Trophoblast cell (in vitro differentiated cells and primary cell): ENCODE data around the gene ARIH1.
A peak's percentile ranks its signal among the peaks of the same experiment; 100 is the strongest.

Source experiments
- DNase-seq, 2 donors: peaks; one replicate each; pipeline ENCODE4 v3.0.0-alpha.2; 2016
- H2AFZ ChIP-seq: 2 replicates; pipeline ENCODE4 v1.6.1; 2013; ENCODE audit warnings: low read length, moderate library complexity, mild to moderate bottlenecking; ENCODE audit not compliant: insufficient read depth, poor library complexity
- H2AK5ac ChIP-seq: 2 replicates; pipeline ENCODE4 v1.6.1; 2013; ENCODE audit warnings: mild to moderate bottlenecking, low read length
- H2BK120ac ChIP-seq: 2 replicates; pipeline ENCODE4 v1.6.1; 2013; ENCODE audit warnings: low read length, mild to moderate bottlenecking, moderate library complexity; ENCODE audit not compliant: insufficient read depth, poor library complexity
- H2BK12ac ChIP-seq: 2 replicates; pipeline ENCODE4 v1.6.1; 2013; ENCODE audit warnings: mild to moderate bottlenecking, low read length, moderate library complexity
- H2BK5ac ChIP-seq: 2 replicates; pipeline ENCODE4 v1.6.1; 2013; ENCODE audit warnings: low read length, low read depth, moderate library complexity, mild to moderate bottlenecking; ENCODE audit not compliant: poor library complexity
- H3K14ac ChIP-seq: 2 replicates; pipeline ENCODE4 v1.6.1; 2013; ENCODE audit warnings: mild to moderate bottlenecking, low read length
- H3K18ac ChIP-seq: 2 replicates; pipeline ENCODE4 v1.6.1; 2013; ENCODE audit warnings: mild to moderate bottlenecking, low read length
- H3K23ac ChIP-seq: 2 replicates; pipeline ENCODE4 v1.6.1; 2013; ENCODE audit warnings: low read length
- H3K27ac ChIP-seq: 2 replicates; pipeline ENCODE4 v1.5.1; 2013; ENCODE audit warnings: low read depth, mild to moderate bottlenecking, inconsistent platforms, low read length, moderate library complexity
- H3K27me3 ChIP-seq: 2 replicates; pipeline ENCODE4 v1.6.1; 2013; ENCODE audit warnings: inconsistent platforms, mild to moderate bottlenecking, low read length, moderate library complexity; ENCODE audit not compliant: insufficient read depth
- H3K36me3 ChIP-seq, 2 experiments: 1 replicate in 1 of 2; 2 replicates in 1 of 2; pipeline ENCODE4 v1.6.1; 2013; ENCODE audit warnings: low read length in 2 of 2, mild to moderate bottlenecking in 2 of 2, moderate library complexity in 1 of 2; ENCODE audit not compliant: insufficient read depth in 2 of 2, control insufficient read depth in 1 of 2
- H3K4ac ChIP-seq: 2 replicates; pipeline ENCODE4 v1.6.1; 2013; ENCODE audit warnings: low read depth, mild to moderate bottlenecking, low read length, moderate library complexity
- H3K4me1 ChIP-seq, 2 experiments: 1 replicate in 1 of 2; 2 replicates in 1 of 2; pipeline ENCODE4 v1.6.1; 2013; ENCODE audit warnings: low read length in 2 of 2, mild to moderate bottlenecking in 2 of 2, moderate library complexity in 1 of 2; ENCODE audit not compliant: insufficient read depth in 2 of 2, control insufficient read depth in 1 of 2
- H3K4me2 ChIP-seq: 2 replicates; pipeline ENCODE4 v1.6.1; 2013; ENCODE audit warnings: inconsistent platforms, mild to moderate bottlenecking, low read length, moderate library complexity
- H3K4me3 ChIP-seq: 2 replicates; pipeline ENCODE4 v1.5.1; 2013; ENCODE audit warnings: mild to moderate bottlenecking, low read depth, low read length, inconsistent platforms
- H3K79me1 ChIP-seq: one replicate; pipeline ENCODE4 v1.6.1; 2013; ENCODE audit warnings: low read length
- H3K79me2 ChIP-seq: 2 replicates; pipeline ENCODE4 v1.6.1; 2013; ENCODE audit warnings: low read length, mild to moderate bottlenecking; ENCODE audit not compliant: control insufficient read depth, insufficient read depth, poor library complexity
- H3K9ac ChIP-seq: 2 replicates; pipeline ENCODE4 v1.6.1; 2013; ENCODE audit warnings: mild to moderate bottlenecking, low read length
- H3K9me3 ChIP-seq: 2 replicates; pipeline ENCODE4 v1.6.1; 2013; ENCODE audit warnings: low read depth, mild to moderate bottlenecking, control low read depth, inconsistent platforms, low read length; ENCODE audit not compliant: insufficient read depth
- H4K12ac ChIP-seq: 2 replicates; pipeline ENCODE4 v1.6.1; 2013; ENCODE audit warnings: low read depth, mild to moderate bottlenecking, low read length, moderate library complexity
- H4K8ac ChIP-seq: 2 replicates; pipeline ENCODE4 v1.6.1; 2013; ENCODE audit warnings: low read depth, mild to moderate bottlenecking, low read length, moderate library complexity
- H4K91ac ChIP-seq: one replicate; pipeline ENCODE4 v1.6.1; 2013; ENCODE audit warnings: low read depth, mild to moderate bottlenecking, low read length, moderate library complexity
- WGBS: extraction: QIAGEN DNeasy Blood & Tissue Kit; methylation state at CpG from one replicate; pipeline ENCODE4 v1.1.7; 2013; ENCODE audit warnings: missing lambda C conversion rate; ENCODE audit not compliant: insufficient read length, insufficient coverage; ENCODE audit errors: extremely low coverage; 5-methylcytosine and 5-hydroxymethylcytosine counted together

ARIH1 gene

DNA sequence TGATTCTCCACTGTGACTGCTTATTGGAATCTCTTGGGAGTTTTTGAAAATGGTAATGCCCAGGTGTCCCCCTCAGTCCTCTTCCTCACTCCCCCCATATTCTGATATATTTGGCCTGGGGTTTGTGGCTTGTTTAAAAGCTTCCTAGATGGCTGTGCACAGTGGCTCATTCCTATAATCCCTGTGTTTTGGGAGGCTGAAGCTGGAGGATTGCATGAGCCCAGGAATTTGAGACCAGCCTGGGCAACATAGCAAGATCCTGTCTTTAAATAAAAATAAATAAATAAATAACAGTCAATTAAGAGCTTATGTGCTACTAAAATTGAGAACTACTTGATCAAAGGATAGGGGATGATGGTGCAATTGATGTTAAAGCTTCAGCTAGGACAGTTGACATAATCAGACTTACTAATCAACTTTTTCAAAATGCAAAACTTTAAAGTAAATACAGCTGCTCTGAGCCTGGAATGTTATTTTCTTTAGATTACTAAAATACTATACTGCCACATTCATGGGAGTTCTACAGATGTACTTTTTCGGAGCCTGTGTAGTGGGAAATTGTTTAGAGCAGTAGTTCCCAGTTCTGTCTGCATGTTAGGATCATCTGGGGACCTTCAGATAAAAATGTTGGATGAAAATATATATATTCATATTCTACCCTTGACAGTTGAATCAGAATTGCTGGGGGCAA is 33.4 kb downstream of the ARIH1 start:
- Histone ChIP-seq H3K4me1 (no peaks in the 10 kb centered on the region), H3K79me1 (no peaks in the 10 kb centered on the region), H3K14ac (no peak overlapping the region), H2AK5ac (no peak overlapping the region), H4K12ac (no peak overlapping the region), H3K4me2 (no peak overlapping the region), H3K79me2 (peaks cover 15% of the 10 kb centered on the region), H3K4ac (no peak overlapping the region), H2BK5ac (no peak overlapping the region), H3K23ac (no peak overlapping the region), H3K18ac (no peak overlapping the region), H3K36me3 (peaks cover 0 to 3% of the 10 kb centered on the region in 2 experiments), H4K91ac (no peak overlapping the region), H3K27ac (no peak overlapping the region), H2AFZ (no peak overlapping the region), H2BK120ac (no peak overlapping the region), H3K27me3 (no peaks in the 10 kb centered on the region), H2BK12ac (no peak overlapping the region), H4K8ac (no peak overlapping the region), H3K9ac (no peak overlapping the region), H3K9me3 (no peaks in the 10 kb centered on the region), H3K4me3 (no peak overlapping the region)
- WGBS: no CpG with 5 or more reads among the region's 1 CpG
- DNase-seq: no peak

DNA sequence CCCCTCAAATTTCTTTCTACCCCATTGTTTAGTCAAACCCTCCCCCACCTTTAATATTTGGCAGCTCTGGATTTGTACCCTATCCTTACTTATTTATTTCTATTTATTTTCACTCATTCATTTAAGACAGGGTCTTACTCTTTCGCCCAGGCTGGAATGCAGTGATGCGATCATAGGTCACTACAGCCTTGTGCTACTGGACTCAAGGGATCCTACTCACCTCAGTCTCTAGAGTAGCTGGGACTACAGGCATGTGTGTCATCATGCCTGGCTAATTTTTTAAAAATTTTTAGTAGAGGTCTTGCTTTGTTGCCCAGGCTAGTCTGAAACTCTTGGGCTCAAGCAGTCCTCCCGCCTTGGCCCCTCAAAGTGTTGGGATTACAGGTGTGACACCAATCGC is 35.4 kb downstream of the ARIH1 start:
- Histone ChIP-seq H3K4me1 (no peaks in the 10 kb centered on the region), H3K18ac (no peak overlapping the region), H3K79me1 (no peaks in the 10 kb centered on the region), H3K4me3 (no peak overlapping the region), H3K79me2 (peaks cover 15% of the 10 kb centered on the region), H3K9me3 (no peaks in the 10 kb centered on the region), H3K9ac (no peak overlapping the region), H3K14ac (no peak overlapping the region), H2BK120ac (no peak overlapping the region), H2BK12ac (no peak overlapping the region), H4K12ac (no peak overlapping the region), H3K27ac (no peak overlapping the region), H4K91ac (no peak overlapping the region), H3K36me3 (no peaks in the 10 kb centered on the region), H3K4ac (peak overlapping the region; percentile 72), H2AFZ (no peak overlapping the region), H4K8ac (no peak overlapping the region), H2BK5ac (no peak overlapping the region), H3K27me3 (no peaks in the 10 kb centered on the region), H3K23ac (no peak overlapping the region), H2AK5ac (no peak overlapping the region), H3K4me2 (no peak overlapping the region)
- no peak for DNase-seq
- no CpG with 5 or more reads among the region's 4 CpGs for WGBS

DNA sequence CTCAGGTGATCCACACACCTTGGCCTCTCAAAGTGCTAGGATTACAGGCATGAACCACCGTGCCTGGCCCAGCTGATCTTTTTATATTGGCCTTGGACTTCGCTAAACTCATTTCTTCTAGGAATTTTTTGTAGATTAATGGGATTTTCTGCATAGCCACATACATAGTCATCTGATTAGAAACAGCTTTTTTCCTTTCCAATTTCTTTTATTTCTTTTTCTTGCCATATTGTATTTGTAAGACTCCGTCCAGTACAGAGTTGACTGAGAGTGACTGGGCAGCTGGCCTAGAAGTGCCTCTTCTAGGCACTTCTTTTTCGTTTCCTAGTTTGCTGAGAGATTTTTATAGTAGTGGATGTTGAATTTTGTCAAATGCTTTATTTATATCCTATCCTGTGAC is 37.4 kb downstream of the ARIH1 start:
- Histone ChIP-seq H3K9ac (no peak overlapping the region), H3K23ac (no peak overlapping the region), H3K79me2 (peaks cover 18% of the 10 kb centered on the region), H4K91ac (no peak overlapping the region), H2BK120ac (no peak overlapping the region), H3K4me1 (no peaks in the 10 kb centered on the region), H3K9me3 (no peaks in the 10 kb centered on the region), H2AFZ (no peak overlapping the region), H3K36me3 (no peaks in the 10 kb centered on the region), H3K4me3 (no peak overlapping the region), H3K4ac (peak overlapping the region; percentile 89), H3K18ac (no peak overlapping the region), H2BK5ac (no peak overlapping the region), H3K4me2 (no peak overlapping the region), H3K14ac (no peak overlapping the region), H3K79me1 (no peaks in the 10 kb centered on the region), H4K12ac (no peak overlapping the region), H4K8ac (no peak overlapping the region), H3K27ac (no peak overlapping the region), H2BK12ac (no peak overlapping the region), H2AK5ac (no peak overlapping the region), H3K27me3 (no peaks in the 10 kb centered on the region)
- no peak for DNase-seq
- no CpG with 5 or more reads among the region's 4 CpGs for WGBS

DNA sequence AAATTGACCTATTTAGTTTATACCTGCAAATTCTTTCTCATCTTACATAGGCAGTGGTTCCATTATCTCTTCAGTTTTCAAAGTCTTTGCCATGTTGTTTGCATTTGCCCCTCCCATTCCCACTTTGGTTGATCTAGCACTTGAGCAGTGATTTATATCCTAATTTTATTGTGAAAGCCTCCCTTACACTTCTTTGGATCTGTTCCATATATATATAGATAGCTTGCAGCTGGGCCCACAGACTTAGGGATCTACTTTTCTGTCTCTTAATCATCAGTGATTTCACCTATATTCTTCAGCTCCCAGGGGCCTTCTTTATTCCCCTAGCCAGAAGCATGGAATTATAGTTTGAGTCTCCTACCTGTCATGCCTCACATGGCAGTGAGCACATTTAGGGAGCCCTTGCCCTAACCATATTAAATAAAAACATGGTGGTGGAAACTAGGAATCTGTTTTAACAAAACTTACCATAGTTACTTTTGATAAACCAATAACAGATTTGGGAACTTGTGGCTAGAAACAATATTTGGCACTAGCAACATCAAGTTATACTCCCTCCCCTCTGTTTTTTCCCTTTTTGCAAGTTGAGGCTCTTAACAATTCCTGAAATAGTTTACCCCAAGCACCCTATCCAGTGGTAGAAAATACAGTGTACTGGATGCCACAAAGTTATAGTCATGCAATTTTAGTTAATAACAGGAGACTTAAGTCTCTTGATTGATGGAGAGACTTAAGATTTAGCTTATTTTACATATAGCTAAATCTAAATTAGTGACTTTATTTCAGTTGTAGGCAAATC is 41.7 kb downstream of the ARIH1 start:
- Histone ChIP-seq H3K18ac (no peak overlapping the region), H2BK5ac (no peak overlapping the region), H2BK12ac (no peak overlapping the region), H3K79me1 (no peaks in the 10 kb centered on the region), H4K12ac (no peak overlapping the region), H3K14ac (no peak overlapping the region), H3K4me1 (no peaks in the 10 kb centered on the region), H3K23ac (no peak overlapping the region), H2BK120ac (no peak overlapping the region), H2AK5ac (no peak overlapping the region), H3K9me3 (no peaks in the 10 kb centered on the region), H3K27me3 (no peaks in the 10 kb centered on the region), H2AFZ (no peak overlapping the region), H3K4me2 (no peak overlapping the region), H4K8ac (no peak overlapping the region), H3K9ac (no peak overlapping the region), H4K91ac (no peak overlapping the region), H3K4me3 (no peak overlapping the region), H3K36me3 (peaks cover 0 to 3% of the 10 kb centered on the region in 2 experiments), H3K27ac (no peak overlapping the region), H3K4ac (peak overlapping the region; percentile 47), H3K79me2 (peaks cover 11% of the 10 kb centered on the region)
- no peak for DNase-seq
